ENCODE measurements around the gene CASS4. TPM values are rescaled to one million over a fixed set of nuclear protein-coding genes. Genes with fewer than 3 reads are reported as not detected.
"Not testable (repeated sequence)": the region's sequence is repeated elsewhere in the genome, so short reads cannot be mapped to it uniquely, and the experiment has no call there.

The CASS4 gene
- total RNA-seq, 2 donors from 2014 or later, result 0.59 to 1.2 TPM

GRCh38 chr20:56406910-56407309 lies 5.2 kb upstream of the CASS4 start:
- H3K36me3 ChIP-seq, result no peaks in the 10 kb centered on the region
- no peak overlapping the region for H3K4me3 ChIP-seq
- intact Hi-C loops (cut with DNase I), result no loop called here
- H3K4me1 ChIP-seq (replicated peaks), result no peaks in the 10 kb centered on the region
- no peak for DNase-seq (ENCODE audit: low spot score)
- no peak overlapping the region for H3K27ac ChIP-seq
- H3K9me3 ChIP-seq, result no peaks in the 10 kb centered on the region
- WGBS, result 91% methylated on average over 3 of the region's 3 CpGs
- no peaks in the 10 kb centered on the region for H3K27me3 ChIP-seq (replicated peaks; ENCODE audit: insufficient read depth)
- no peak for TF ChIP-seq CTCF (IDR thresholded peaks at IDR 0.05)
- no peak for TF ChIP-seq POLR2A (IDR thresholded peaks at IDR 0.05)
- no peak for TF ChIP-seq POLR2AphosphoS5 (IDR thresholded peaks at IDR 0.05)

- intact Hi-C loops (cut with DNase I), result no loop called here
- TF ChIP-seq POLR2A (IDR thresholded peaks at IDR 0.05) (no peak), POLR2AphosphoS5 (IDR thresholded peaks at IDR 0.05) (no peak), CTCF (IDR thresholded peaks at IDR 0.05) (no peak)
- H3K4me3 ChIP-seq, result no peak overlapping the region
- H3K9me3 ChIP-seq, result no peaks in the 10 kb centered on the region
- H3K4me1 ChIP-seq (replicated peaks), result no peaks in the 10 kb centered on the region
- H3K27ac ChIP-seq, result no peak overlapping the region
- no peak for DNase-seq (ENCODE audit: low spot score)
- 81% methylated on average over 5 of the region's 5 CpGs for WGBS
- no peaks in the 10 kb centered on the region for H3K36me3 ChIP-seq
- no peaks in the 10 kb centered on the region for H3K27me3 ChIP-seq (replicated peaks; ENCODE audit: insufficient read depth)
Measured at GRCh38 chr20:56409521-56409920, 2.5 kb upstream of the CASS4 start.

GRCh38 chr20:56409956-56410355 lies 2.1 kb upstream of the CASS4 start:
- DNase-seq (ENCODE audit: low spot score), result no peak
- WGBS, result 80% methylated on average over 1 of the region's 1 CpG
- intact Hi-C loops (cut with DNase I), result no loop called here
- Histone ChIP-seq H3K27me3 (replicated peaks; ENCODE audit: insufficient read depth) (no peaks in the 10 kb centered on the region), H3K9me3 (no peaks in the 10 kb centered on the region), H3K36me3 (no peaks in the 10 kb centered on the region), H3K4me3 (no peak overlapping the region), H3K27ac (no peak overlapping the region), H3K4me1 (replicated peaks) (no peaks in the 10 kb centered on the region)
- no peak for TF ChIP-seq POLR2AphosphoS5 (IDR thresholded peaks at IDR 0.05)
- no peak for TF ChIP-seq POLR2A (IDR thresholded peaks at IDR 0.05)
- TF ChIP-seq CTCF (IDR thresholded peaks at IDR 0.05), result no peak

- H3K27me3 ChIP-seq (replicated peaks; ENCODE audit: insufficient read depth); H3K9me3 ChIP-seq; H3K27ac ChIP-seq; intact Hi-C loops (cut with DNase I); H3K36me3 ChIP-seq; H3K4me3 ChIP-seq; DNase-seq (ENCODE audit: low spot score); H3K4me1 ChIP-seq (replicated peaks): not testable (repeated sequence)
- 89% methylated on average over 7 of the region's 7 CpGs for WGBS
Measured at GRCh38 chr20:56411287-56411686, 773 bp upstream of the CASS4 start.

GRCh38 chr20:56412473-56412790 lies 372 bp downstream of the CASS4 start:
- no peak overlapping the region for H3K4me3 ChIP-seq

More at GRCh38 chr20:56412473-56412790, 372 bp downstream of the CASS4 start:
- Histone ChIP-seq H3K9me3 (no peaks in the 10 kb centered on the region), H3K36me3 (no peaks in the 10 kb centered on the region), H3K4me1 (replicated peaks) (no peaks in the 10 kb centered on the region), H3K27me3 (replicated peaks; ENCODE audit: insufficient read depth) (no peaks in the 10 kb centered on the region), H3K27ac (no peak overlapping the region)
- no peak for DNase-seq (ENCODE audit: low spot score)
- WGBS, result 89% methylated on average over 7 of the region's 7 CpGs
- TF ChIP-seq POLR2AphosphoS5 (IDR thresholded peaks at IDR 0.05), result no peak
- no peak for TF ChIP-seq CTCF (IDR thresholded peaks at IDR 0.05)
- intact Hi-C loops (cut with DNase I), result no loop called here
